AG10803 (cell line): ENCODE measurements around the gene PTPRA.

Experiments used
- DNase-seq: peaks from one replicate; pipeline ENCODE4 v3.0.0; 2010; ENCODE audit warnings: low read depth
- H3K4me3 ChIP-seq: 2 replicates; pipeline ENCODE4 v1.5.1; 2011; ENCODE audit warnings: mild to moderate bottlenecking, low read length, control low read depth
- CTCF ChIP-seq: conservative IDR thresholded peaks from 2 replicates; pipeline ENCODE4 v1.5.1; 2011; ENCODE audit warnings: mild to moderate bottlenecking, low read length, control low read depth, inconsistent platforms

PTPRA gene

GRCh38 chr20:3042625-3043024 lies 169.3 kb downstream of the PTPRA start:
- TF ChIP-seq CTCF: no peak
- no peak for DNase-seq
- no peak overlapping the region for H3K4me3 ChIP-seq

DNA sequence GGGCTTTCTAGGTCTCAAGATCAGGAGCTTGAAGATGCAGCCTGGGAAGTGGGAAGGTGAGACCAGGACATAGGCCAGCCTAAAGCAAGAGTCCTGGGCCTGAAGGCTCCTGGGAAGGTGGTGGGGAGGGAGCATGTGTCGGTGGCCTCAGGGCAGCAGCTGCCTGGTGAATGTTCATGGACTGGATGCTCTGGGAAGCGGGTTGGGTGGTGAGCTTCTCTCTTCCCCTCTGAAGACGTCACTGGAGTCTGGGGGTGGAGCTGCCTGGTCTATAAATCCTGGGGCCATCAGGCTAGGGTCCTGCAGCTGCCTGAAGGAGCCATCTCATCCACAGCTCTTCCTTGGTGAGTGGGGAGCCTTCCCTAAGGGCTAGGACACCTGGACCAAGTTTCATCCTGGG lies 170.0 kb downstream of the PTPRA start, which contains the start of gene GNRH2:
GNRH2 (plus strand) TSS at position 301 of the 400 bp plus-strand sequence. CDS start 793 bp downstream, outside the sequence.
- DNase-seq: no peak
- no peak within 1 kb of the TSS for H3K4me3 ChIP-seq
- no peak for TF ChIP-seq CTCF

- DNase-seq: no peak
- H3K4me3 ChIP-seq: no peak overlapping the region
- TF ChIP-seq CTCF: no peak
Observed at GRCh38 chr20:3044336-3044965, 171.2 kb downstream of the PTPRA start.

DNA sequence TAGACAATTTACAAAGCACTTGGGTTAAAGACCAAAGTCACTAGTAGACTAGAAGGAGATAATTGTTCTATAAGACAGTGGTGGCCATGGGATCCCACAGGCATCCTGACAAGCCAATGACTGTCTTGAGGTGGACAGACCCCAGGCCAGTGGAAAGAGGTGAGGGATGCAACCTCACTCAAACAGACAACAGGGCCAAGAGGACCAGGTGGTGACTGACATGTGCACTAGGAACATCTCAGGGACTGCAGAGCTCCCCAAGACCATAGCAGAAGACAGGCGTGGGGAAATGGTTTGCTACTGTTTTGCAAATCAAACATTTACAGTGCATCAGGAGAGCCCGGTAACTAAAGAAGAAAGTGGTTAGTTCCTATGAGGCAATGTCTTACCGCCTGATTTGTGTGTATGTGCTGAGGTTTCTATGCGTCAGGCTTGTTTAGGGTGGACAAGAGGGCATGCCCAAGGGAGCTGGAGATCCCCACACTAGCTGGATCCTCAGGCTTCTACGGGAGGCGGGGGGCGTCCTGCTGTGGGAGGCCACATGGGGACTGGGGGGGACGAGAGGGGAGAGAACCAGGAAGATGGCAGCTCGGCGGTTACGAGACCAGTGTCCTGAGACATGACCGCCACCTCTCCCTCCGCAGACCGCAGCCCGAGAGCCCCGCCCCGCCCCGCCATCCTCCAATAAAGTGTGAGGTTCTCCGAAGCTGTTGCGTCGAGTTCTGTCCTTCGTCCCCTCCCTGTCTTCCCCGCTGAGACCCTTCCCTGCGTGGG lies 171.9 kb downstream of the PTPRA start:
- peak; percentile 59 for DNase-seq
- H3K4me3 ChIP-seq: peak overlapping the region; percentile 79
- TF ChIP-seq CTCF: no peak

GRCh38 chr20:3045816-3046676 lies 172.8 kb downstream of the PTPRA start, which contains the start of gene MRPS26:
TSS of gene MRPS26 (plus strand) at chr20:3046052. CDS start at chr20:3046069, 17 bp downstream.
- no peak for TF ChIP-seq CTCF
- peak; percentile 85 for DNase-seq
- H3K4me3 ChIP-seq: peak within 1 kb of the TSS; percentile 79

DNA sequence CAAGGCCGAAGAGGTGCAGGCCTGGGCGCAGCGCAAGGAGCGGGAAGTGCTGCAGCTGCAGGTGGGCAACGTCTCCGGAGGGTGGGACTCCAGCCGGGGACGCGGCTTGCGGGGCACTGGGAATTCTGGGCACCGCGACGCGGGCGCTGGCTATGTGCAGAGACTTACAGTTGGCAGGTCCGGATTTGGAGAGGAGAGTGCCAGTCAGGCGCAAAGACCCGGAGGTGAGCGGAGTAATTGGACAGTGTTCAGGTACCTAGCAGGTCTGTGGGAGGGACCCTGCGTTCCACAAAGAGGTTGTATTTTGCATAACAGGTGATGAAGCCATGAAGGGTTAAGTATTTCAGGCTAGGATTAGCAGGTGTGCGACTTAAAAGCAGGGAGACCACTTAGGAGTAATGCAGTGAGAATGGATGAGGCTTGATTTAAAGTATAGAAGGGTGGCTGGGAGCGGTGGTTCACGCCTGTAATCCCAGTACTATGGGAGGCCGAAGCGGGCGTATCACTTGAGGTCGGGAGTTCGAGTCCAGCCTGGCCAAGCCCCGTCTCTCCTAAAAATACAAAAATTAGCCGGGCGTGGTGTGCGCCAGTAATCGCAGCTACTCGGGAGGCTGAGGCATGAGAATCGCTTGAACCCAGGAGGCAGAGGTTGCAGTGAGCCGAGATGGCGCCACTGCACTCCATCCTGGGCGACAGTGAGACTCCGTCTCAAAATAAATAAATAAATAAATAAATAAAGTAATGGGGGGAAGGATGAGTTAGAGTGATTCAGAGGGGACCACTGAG lies 173.6 kb downstream of the PTPRA start:
- TF ChIP-seq CTCF: no peak
- H3K4me3 ChIP-seq: peak overlapping the region; percentile 79
- DNase-seq: no peak
